22Rv1 (cell line): Measurements from ENCODE around the gene AQP7.
"Not testable (repeated sequence)": the region's sequence is repeated elsewhere in the genome, so short reads cannot be mapped to it uniquely, and the experiment has no call there.

Experiments used
- H3K27ac ChIP-seq: fragments of 450-650 bp; 2 replicates; pipeline ENCODE4 v1.5.1; 2017
- CTCF ChIP-seq: fragments of 450-650 bp; IDR thresholded peaks from 2 replicates; pipeline ENCODE4 v1.5.1; 2017; ENCODE audit warnings: mild to moderate bottlenecking
- ZFX ChIP-seq: fragments of 450-650 bp; IDR thresholded peaks from 2 replicates; pipeline ENCODE4 v1.6.1; 2017; ENCODE audit warnings: antibody characterized with exemption, borderline replicate concordance

The AQP7 gene

GRCh38 chr9:33407061-33407460 lies 4.7 kb upstream of the AQP7 start:
- no peak for TF ChIP-seq ZFX
- TF ChIP-seq CTCF = no peak
- no peak overlapping the region for H3K27ac ChIP-seq

GRCh38 chr9:33404788-33405362 lies 2.5 kb upstream of the AQP7 start:
- H3K27ac ChIP-seq = peak overlapping the region; percentile 12; the same call in 1 of the 2 replicates
- no peak for TF ChIP-seq ZFX
- no peak for TF ChIP-seq CTCF

- H3K27ac ChIP-seq = peak overlapping the region; percentile 12; the same call in 1 of the 2 replicates
- TF ChIP-seq CTCF (no peak), ZFX (no peak)
Measured at GRCh38 chr9:33403941-33404787, 1.8 kb upstream of the AQP7 start.

GRCh38 chr9:33401809-33402208 lies 559 bp downstream of the AQP7 start:
- H3K27ac ChIP-seq = not testable (repeated sequence)

GRCh38 chr9:33399047-33399446 lies 3.3 kb downstream of the AQP7 start:
- not testable (repeated sequence) for H3K27ac ChIP-seq

GRCh38 chr9:33397801-33398200 lies 4.6 kb downstream of the AQP7 start:
- not testable (repeated sequence) for H3K27ac ChIP-seq

- H3K27ac ChIP-seq = peak overlapping the region; percentile 35
Measured at GRCh38 chr9:33395159-33395879, 7.0 kb downstream of the AQP7 start.

- not testable (repeated sequence) for H3K27ac ChIP-seq
Measured at GRCh38 chr9:33393986-33394385, 8.4 kb downstream of the AQP7 start.

GRCh38 chr9:33393581-33393980 lies 8.8 kb downstream of the AQP7 start:
- H3K27ac ChIP-seq = no peak overlapping the region
- TF ChIP-seq CTCF (no peak), ZFX (no peak)

GRCh38 chr9:33392591-33393021 lies 9.8 kb downstream of the AQP7 start:
- not testable (repeated sequence) for H3K27ac ChIP-seq

GRCh38 chr9:33391111-33391771 lies 11.1 kb downstream of the AQP7 start:
- H3K27ac ChIP-seq = not testable (repeated sequence)
